NB4 (cell line): ENCODE measurements around the gene DGKI.

Source experiments
- POLR2A ChIP-seq: IDR thresholded peaks from 2 replicates; pipeline ENCODE4 v1.6.1; 2011; ENCODE audit warnings: mild to moderate bottlenecking; ENCODE audit not compliant: insufficient read length; ENCODE audit errors: extremely low read depth
- TF ChIP-seq, protein P1 (sequence below): IDR thresholded peaks from one replicate; pipeline ENCODE4 v1.5.1; 2012; ENCODE audit warnings: low read depth, low read length

DNA sequence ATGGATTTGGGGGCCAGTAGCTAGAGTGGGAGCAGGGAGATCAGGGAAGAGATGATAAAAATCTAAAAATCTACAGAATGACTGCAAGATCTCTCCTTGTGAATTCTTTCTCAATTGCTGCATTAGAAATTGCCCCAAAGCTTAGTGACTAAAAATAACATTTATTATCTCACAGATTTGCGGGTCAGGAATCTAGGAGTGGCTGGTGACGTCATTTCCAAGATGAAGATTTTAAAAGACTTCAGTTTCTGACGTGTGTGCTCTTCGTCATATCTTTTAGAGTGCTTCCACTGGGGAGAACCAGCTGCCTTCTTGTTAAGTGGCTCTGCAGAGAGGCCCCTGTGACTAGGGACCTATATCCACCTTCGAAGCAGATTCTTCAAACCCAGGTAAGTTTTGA lies 112.6 kb downstream of the DGKI start:
- TF ChIP-seq, protein P1, sequence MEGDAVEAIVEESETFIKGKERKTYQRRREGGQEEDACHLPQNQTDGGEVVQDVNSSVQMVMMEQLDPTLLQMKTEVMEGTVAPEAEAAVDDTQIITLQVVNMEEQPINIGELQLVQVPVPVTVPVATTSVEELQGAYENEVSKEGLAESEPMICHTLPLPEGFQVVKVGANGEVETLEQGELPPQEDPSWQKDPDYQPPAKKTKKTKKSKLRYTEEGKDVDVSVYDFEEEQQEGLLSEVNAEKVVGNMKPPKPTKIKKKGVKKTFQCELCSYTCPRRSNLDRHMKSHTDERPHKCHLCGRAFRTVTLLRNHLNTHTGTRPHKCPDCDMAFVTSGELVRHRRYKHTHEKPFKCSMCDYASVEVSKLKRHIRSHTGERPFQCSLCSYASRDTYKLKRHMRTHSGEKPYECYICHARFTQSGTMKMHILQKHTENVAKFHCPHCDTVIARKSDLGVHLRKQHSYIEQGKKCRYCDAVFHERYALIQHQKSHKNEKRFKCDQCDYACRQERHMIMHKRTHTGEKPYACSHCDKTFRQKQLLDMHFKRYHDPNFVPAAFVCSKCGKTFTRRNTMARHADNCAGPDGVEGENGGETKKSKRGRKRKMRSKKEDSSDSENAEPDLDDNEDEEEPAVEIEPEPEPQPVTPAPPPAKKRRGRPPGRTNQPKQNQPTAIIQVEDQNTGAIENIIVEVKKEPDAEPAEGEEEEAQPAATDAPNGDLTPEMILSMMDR = no peak
- TF ChIP-seq POLR2A = no peak
